Activated T-helper 1 cell treated with anti-CD3 and anti-CD28 coated beads, Interleukin-2, amount 50 U/mL, for 16 hours (primary cell): ENCODE measurements around the gene HELLS.
"Not testable (repeated sequence)": the region's sequence is repeated elsewhere in the genome, so short reads cannot be mapped to it uniquely, and the experiment has no call there.

Experiments used
- DNase-seq, 2 donors: peaks; one replicate each; pipeline ENCODE4 v3.0.0-alpha.2; 2020; ENCODE audit warnings: low read depth in 1 of 2, low spot score in 1 of 2

Gene HELLS

GRCh38 chr10:94545391-94546048 lies at the start of gene HELLS:
HELLS (plus strand) TSS chr10:94545788; CDS start chr10:94545922, 134 bp downstream.
- DNase-seq, result peak; percentile 33 to 50

GRCh38 chr10:94496010-94496409 lies 49.6 kb upstream of the HELLS start:
- no peak for DNase-seq

GRCh38 chr10:94496646-94497045 lies 48.9 kb upstream of the HELLS start:
- no peak for DNase-seq

GRCh38 chr10:94500063-94500462 lies 45.5 kb upstream of the HELLS start:
- DNase-seq, result no peak

- DNase-seq, result no peak
Measured at GRCh38 chr10:94521276-94522250, 24.0 kb upstream of the HELLS start.

- no peak for DNase-seq
Measured at GRCh38 chr10:94524146-94524545, 21.4 kb upstream of the HELLS start.

- DNase-seq, result no peak
Measured at GRCh38 chr10:94524711-94525110, 20.9 kb upstream of the HELLS start.

- not testable (repeated sequence) for DNase-seq
Measured at GRCh38 chr10:94531550-94531949, 14.0 kb upstream of the HELLS start.

- no peak for DNase-seq
Measured at GRCh38 chr10:94533027-94533426, 12.6 kb upstream of the HELLS start.

GRCh38 chr10:94542282-94542681 lies 3.3 kb upstream of the HELLS start:
- DNase-seq, result not testable (repeated sequence)

- DNase-seq, result no peak
Measured at GRCh38 chr10:94546049-94546900, 687 bp downstream of the HELLS start.

- DNase-seq, result no peak
Measured at GRCh38 chr10:94546901-94547185, 1.3 kb downstream of the HELLS start.

- no peak for DNase-seq
Measured at GRCh38 chr10:94549221-94549620, 3.6 kb downstream of the HELLS start.

GRCh38 chr10:94567714-94568307 lies 22.2 kb downstream of the HELLS start:
- not testable (repeated sequence) for DNase-seq

- DNase-seq, result no peak
Measured at GRCh38 chr10:94571081-94571480, 25.5 kb downstream of the HELLS start.

- DNase-seq, result no peak
Measured at GRCh38 chr10:94571528-94571927, 25.9 kb downstream of the HELLS start.

- DNase-seq, result no peak
Measured at GRCh38 chr10:94578790-94579189, 33.2 kb downstream of the HELLS start.

- no peak for DNase-seq
Measured at GRCh38 chr10:94583124-94583523, 37.5 kb downstream of the HELLS start.

- no peak for DNase-seq
Measured at GRCh38 chr10:94591461-94592205, 46.0 kb downstream of the HELLS start.

GRCh38 chr10:94602729-94603515 lies 57.3 kb downstream of the HELLS start:
- no peak for DNase-seq
